Liver (tissue), 9 donors: Measurements from ENCODE around the gene KRT33B. TPM values are rescaled to one million over a fixed set of nuclear protein-coding genes. Genes with fewer than 3 reads are reported as not detected.

Experiments used
- DNase-seq: peaks from one replicate; pipeline ENCODE4 v3.0.0-alpha.2; 2017; ENCODE audit warnings: low spot score
- H3K27ac ChIP-seq, 2 donors: one replicate each; pipeline ENCODE4 v1.7.0; 2013; ENCODE audit warnings: inconsistent platforms in 2 of 2, low read length in 2 of 2, control low read depth in 1 of 2, low read depth in 1 of 2, mild to moderate bottlenecking in 1 of 2
- H3K27me3 ChIP-seq, 4 donors: one replicate each; pipeline versions ENCODE4 v1.6.1 to v1.7.0; 2013; ENCODE audit warnings: low read length in 3 of 4, inconsistent platforms in 1 of 4, mild to moderate bottlenecking in 1 of 4, moderate library complexity in 1 of 4; ENCODE audit not compliant: control insufficient read depth in 4 of 4, insufficient read depth in 4 of 4
- H3K36me3 ChIP-seq, 4 donors: one replicate each; pipeline versions ENCODE4 v1.6.1 to v1.7.0; 2013; ENCODE audit warnings: low read length in 3 of 4, mild to moderate bottlenecking in 3 of 4, low read depth in 1 of 4, moderate library complexity in 1 of 4; ENCODE audit not compliant: control insufficient read depth in 4 of 4, insufficient read depth in 3 of 4
- H3K4me1 ChIP-seq, 4 donors: one replicate each; pipeline versions ENCODE4 v1.6.1 to v1.7.0; 2013; ENCODE audit warnings: low read length in 3 of 4, mild to moderate bottlenecking in 3 of 4, moderate library complexity in 1 of 4; ENCODE audit not compliant: control insufficient read depth in 4 of 4, insufficient read depth in 4 of 4
- H3K4me3 ChIP-seq, 3 donors: one replicate each; pipeline versions ENCODE4 v1.6.1 to v1.7.0; 2013; ENCODE audit warnings: low read length in 3 of 3, control low read depth in 1 of 3, low read depth in 1 of 3, mild to moderate bottlenecking in 1 of 3
- H3K9ac ChIP-seq, 2 donors: one replicate each; pipeline ENCODE4 v1.7.0; 2013; ENCODE audit warnings: low read length in 2 of 2, mild to moderate bottlenecking in 2 of 2, moderate library complexity in 2 of 2, control low read depth in 1 of 2, low read depth in 1 of 2
- H3K9me3 ChIP-seq, 4 donors: one replicate each; pipeline versions ENCODE4 v1.6.1 to v1.7.0; 2013; ENCODE audit warnings: low read length in 3 of 4; ENCODE audit not compliant: control insufficient read depth in 4 of 4
- EGR1 ChIP-seq, 2 donors: IDR thresholded peaks; 2 replicates each; pipeline ENCODE4 v1.6.1; 2016 to 2018; ENCODE audit warnings: antibody characterized with exemption in 2 of 2, low read depth in 2 of 2
- FOXA1 ChIP-seq: IDR thresholded peaks from 2 replicates; pipeline ENCODE4 v1.6.1; 2016; ENCODE audit warnings: antibody characterized with exemption
- FOXA2 ChIP-seq: IDR thresholded peaks from 2 replicates; pipeline ENCODE4 v1.6.1; 2016; ENCODE audit warnings: antibody characterized with exemption
- GABPA ChIP-seq, 2 donors: IDR thresholded peaks in 1 of 2; conservative IDR thresholded peaks in 1 of 2; 2 replicates each; pipeline ENCODE4 v1.6.1; 2016; ENCODE audit warnings: antibody characterized with exemption in 2 of 2, mild to moderate bottlenecking in 1 of 2, moderate library complexity in 1 of 2
- HNF4G ChIP-seq: IDR thresholded peaks from 2 replicates; pipeline ENCODE4 v1.6.1; 2016; ENCODE audit warnings: antibody characterized with exemption
- JUND ChIP-seq, 2 donors: IDR thresholded peaks; 2 replicates each; pipeline ENCODE4 v1.6.1; 2016; ENCODE audit warnings: antibody characterized with exemption in 2 of 2
- NR2F2 ChIP-seq: IDR thresholded peaks from 2 replicates; pipeline ENCODE4 v1.6.1; 2016; ENCODE audit warnings: antibody characterized with exemption
- RAD21 ChIP-seq, 2 donors: IDR thresholded peaks; 2 replicates each; pipeline ENCODE4 v1.6.1; 2016; ENCODE audit warnings: antibody characterized with exemption in 2 of 2, mild to moderate bottlenecking in 2 of 2
- RXRA ChIP-seq, 2 donors: IDR thresholded peaks; 2 replicates each; pipeline ENCODE4 v1.6.1; 2017 to 2018; ENCODE audit warnings: antibody characterized with exemption in 2 of 2, mild to moderate bottlenecking in 1 of 2
- SP1 ChIP-seq: IDR thresholded peaks from 2 replicates; pipeline ENCODE4 v1.6.1; 2018; ENCODE audit warnings: antibody characterized with exemption, mild to moderate bottlenecking
- TAF1 ChIP-seq: conservative IDR thresholded peaks from 2 replicates; pipeline ENCODE4 v1.6.1; 2016; ENCODE audit warnings: antibody characterized with exemption, mild to moderate bottlenecking
- YY1 ChIP-seq: IDR thresholded peaks from 2 replicates; pipeline ENCODE4 v1.6.1; 2016; ENCODE audit warnings: antibody characterized with exemption, mild to moderate bottlenecking
- WGBS: extraction: QIAGEN DNeasy Blood & Tissue Kit; methylation state at CpG from one replicate; pipeline ENCODE4 v1.1.7; 2013; 5-methylcytosine and 5-hydroxymethylcytosine counted together
- polyA plus RNA-seq, 2 donors: library from polyadenylated mRNA; stranded (reverse) in 1 of 2; unstranded in 1 of 2; fragments of 200-250 nt in 1 of 2; fragments of >200 nt in 1 of 2; fragmentation: Nextera tagmentation in 1 of 2; extraction: Ambion mirVana in 1 of 2; gene quantifications; one replicate each; pipeline versions ENCODE4 v1.2.1 to v1.2.3, GENCODE V29; 2013 to 2015
- total RNA-seq, 2 donors: library from RNA; depleted of rRNA; stranded (reverse); fragments of >200 nt; gene quantifications; one replicate each; pipeline ENCODE4 v1.2.3, GENCODE V29; 2014
- TF ChIP-seq, protein P1 (sequence below): IDR thresholded peaks from 2 replicates; pipeline ENCODE4 v1.6.1; 2016; ENCODE audit warnings: antibody characterized with exemption
- TF ChIP-seq, protein P2 (sequence below): fragments of 150-350 bp; IDR thresholded peaks from 2 replicates; pipeline ENCODE4 v1.5.1; 2017; ENCODE audit warnings: improper control_type of control experiment, low read depth, low read length; ENCODE audit not compliant: missing input control
- TF ChIP-seq, protein P3 (sequence below): IDR thresholded peaks from 2 replicates; pipeline ENCODE4 v1.6.1; 2016; ENCODE audit warnings: antibody characterized with exemption
- TF ChIP-seq, protein P4 (sequence below): IDR thresholded peaks from 2 replicates; pipeline ENCODE4 v1.6.1; 2016; ENCODE audit warnings: antibody characterized with exemption
- TF ChIP-seq, protein P5 (sequence below): IDR thresholded peaks from 2 replicates; pipeline ENCODE4 v1.6.1; 2016; ENCODE audit warnings: antibody characterized with exemption, mild to moderate bottlenecking
- donor health status: healthy.
- donor health status: healthy.
- donor health status: healthy.
- donor health status: healthy.
- donor health status: healthy.

Gene KRT33B
- total and polyA plus RNA-seq, 4 donors, result not detected

DNA sequence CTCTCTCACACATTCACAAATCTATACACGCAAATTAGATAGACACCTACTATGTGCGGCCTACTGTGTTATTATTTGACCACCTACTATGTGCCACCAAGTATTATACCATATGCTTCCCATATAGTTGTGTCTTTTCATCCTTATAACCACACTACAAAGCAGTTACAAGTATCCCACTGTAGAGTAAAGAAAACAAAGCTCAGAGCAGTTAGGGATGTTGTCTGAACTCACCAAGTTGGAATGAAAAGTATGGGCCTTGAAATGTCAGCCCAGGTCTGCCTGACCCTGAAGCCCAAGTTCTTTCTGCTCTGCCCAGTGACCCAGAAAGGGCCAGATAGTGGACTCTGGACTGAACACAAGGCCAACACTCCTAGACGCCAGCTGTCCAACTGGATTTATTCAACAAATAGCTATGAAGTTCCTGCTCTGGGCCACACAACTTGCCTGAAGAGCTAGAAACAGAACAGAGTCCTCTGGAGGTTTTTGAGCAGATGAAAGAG lies 46.3 kb upstream of the KRT33B start (continued):
- TF ChIP-seq, protein P1, sequence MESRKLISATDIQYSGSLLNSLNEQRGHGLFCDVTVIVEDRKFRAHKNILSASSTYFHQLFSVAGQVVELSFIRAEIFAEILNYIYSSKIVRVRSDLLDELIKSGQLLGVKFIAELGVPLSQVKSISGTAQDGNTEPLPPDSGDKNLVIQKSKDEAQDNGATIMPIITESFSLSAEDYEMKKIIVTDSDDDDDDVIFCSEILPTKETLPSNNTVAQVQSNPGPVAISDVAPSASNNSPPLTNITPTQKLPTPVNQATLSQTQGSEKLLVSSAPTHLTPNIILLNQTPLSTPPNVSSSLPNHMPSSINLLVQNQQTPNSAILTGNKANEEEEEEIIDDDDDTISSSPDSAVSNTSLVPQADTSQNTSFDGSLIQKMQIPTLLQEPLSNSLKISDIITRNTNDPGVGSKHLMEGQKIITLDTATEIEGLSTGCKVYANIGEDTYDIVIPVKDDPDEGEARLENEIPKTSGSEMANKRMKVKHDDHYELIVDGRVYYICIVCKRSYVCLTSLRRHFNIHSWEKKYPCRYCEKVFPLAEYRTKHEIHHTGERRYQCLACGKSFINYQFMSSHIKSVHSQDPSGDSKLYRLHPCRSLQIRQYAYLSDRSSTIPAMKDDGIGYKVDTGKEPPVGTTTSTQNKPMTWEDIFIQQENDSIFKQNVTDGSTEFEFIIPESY, result no peak
- TF ChIP-seq TAF1 (no peak), YY1 (no peak), FOXA1 (no peak), RAD21 (IDR thresholded peaks at IDR 0.05) (no peak)
- TF ChIP-seq, protein P2, sequence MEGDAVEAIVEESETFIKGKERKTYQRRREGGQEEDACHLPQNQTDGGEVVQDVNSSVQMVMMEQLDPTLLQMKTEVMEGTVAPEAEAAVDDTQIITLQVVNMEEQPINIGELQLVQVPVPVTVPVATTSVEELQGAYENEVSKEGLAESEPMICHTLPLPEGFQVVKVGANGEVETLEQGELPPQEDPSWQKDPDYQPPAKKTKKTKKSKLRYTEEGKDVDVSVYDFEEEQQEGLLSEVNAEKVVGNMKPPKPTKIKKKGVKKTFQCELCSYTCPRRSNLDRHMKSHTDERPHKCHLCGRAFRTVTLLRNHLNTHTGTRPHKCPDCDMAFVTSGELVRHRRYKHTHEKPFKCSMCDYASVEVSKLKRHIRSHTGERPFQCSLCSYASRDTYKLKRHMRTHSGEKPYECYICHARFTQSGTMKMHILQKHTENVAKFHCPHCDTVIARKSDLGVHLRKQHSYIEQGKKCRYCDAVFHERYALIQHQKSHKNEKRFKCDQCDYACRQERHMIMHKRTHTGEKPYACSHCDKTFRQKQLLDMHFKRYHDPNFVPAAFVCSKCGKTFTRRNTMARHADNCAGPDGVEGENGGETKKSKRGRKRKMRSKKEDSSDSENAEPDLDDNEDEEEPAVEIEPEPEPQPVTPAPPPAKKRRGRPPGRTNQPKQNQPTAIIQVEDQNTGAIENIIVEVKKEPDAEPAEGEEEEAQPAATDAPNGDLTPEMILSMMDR, result no peak

DNA sequence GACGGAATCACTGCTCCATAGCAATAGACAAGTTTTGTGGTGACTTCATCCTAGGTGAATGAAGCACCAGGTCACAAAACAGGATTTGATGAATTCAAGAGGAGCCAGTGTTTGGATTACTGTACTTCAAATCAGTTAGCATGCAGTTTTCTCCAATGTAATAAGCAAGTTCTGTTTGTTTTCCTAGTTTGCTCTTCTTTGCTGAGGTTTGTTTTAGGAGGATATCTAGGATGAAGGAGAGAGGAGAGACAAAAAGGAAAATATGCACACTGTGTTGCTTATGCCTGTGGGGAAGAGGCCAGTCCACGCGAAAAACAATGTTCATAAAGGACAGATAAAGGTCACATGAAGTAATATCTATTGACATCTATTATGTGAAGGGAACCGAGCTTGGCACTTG lies 45.8 kb upstream of the KRT33B start:
- no peak overlapping the region for H3K4me3 ChIP-seq
- TF ChIP-seq, protein P3, sequence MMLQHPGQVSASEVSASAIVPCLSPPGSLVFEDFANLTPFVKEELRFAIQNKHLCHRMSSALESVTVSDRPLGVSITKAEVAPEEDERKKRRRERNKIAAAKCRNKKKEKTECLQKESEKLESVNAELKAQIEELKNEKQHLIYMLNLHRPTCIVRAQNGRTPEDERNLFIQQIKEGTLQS, result no peak
- TF ChIP-seq, protein P4, sequence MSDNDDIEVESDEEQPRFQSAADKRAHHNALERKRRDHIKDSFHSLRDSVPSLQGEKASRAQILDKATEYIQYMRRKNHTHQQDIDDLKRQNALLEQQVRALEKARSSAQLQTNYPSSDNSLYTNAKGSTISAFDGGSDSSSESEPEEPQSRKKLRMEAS, result no peak
- TF ChIP-seq FOXA2, result no peak
- no peak for TF ChIP-seq FOXA1
- no peak for TF ChIP-seq RXRA (IDR thresholded peaks at IDR 0.05)
- TF ChIP-seq, protein P2, result no peak
- no peak for TF ChIP-seq HNF4G
- TF ChIP-seq, protein P5, sequence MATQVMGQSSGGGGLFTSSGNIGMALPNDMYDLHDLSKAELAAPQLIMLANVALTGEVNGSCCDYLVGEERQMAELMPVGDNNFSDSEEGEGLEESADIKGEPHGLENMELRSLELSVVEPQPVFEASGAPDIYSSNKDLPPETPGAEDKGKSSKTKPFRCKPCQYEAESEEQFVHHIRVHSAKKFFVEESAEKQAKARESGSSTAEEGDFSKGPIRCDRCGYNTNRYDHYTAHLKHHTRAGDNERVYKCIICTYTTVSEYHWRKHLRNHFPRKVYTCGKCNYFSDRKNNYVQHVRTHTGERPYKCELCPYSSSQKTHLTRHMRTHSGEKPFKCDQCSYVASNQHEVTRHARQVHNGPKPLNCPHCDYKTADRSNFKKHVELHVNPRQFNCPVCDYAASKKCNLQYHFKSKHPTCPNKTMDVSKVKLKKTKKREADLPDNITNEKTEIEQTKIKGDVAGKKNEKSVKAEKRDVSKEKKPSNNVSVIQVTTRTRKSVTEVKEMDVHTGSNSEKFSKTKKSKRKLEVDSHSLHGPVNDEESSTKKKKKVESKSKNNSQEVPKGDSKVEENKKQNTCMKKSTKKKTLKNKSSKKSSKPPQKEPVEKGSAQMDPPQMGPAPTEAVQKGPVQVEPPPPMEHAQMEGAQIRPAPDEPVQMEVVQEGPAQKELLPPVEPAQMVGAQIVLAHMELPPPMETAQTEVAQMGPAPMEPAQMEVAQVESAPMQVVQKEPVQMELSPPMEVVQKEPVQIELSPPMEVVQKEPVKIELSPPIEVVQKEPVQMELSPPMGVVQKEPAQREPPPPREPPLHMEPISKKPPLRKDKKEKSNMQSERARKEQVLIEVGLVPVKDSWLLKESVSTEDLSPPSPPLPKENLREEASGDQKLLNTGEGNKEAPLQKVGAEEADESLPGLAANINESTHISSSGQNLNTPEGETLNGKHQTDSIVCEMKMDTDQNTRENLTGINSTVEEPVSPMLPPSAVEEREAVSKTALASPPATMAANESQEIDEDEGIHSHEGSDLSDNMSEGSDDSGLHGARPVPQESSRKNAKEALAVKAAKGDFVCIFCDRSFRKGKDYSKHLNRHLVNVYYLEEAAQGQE, result no peak
- TF ChIP-seq SP1, result no peak
- TF ChIP-seq JUND (IDR thresholded peaks at IDR 0.05), result no peak
- TF ChIP-seq NR2F2, result no peak
- no peak for TF ChIP-seq GABPA (IDR thresholded peaks at IDR 0.05 in 1 of 2, conservative IDR thresholded peaks at IDR 0.05 in 1 of 2)
- TF ChIP-seq RAD21 (IDR thresholded peaks at IDR 0.05), result no peak
- TF ChIP-seq EGR1 (IDR thresholded peaks at IDR 0.05; ENCODE audit: low read depth in 2 of 2), result no peak
- no peak for TF ChIP-seq YY1
- no peak overlapping the region for H3K9ac ChIP-seq
- H3K4me1 ChIP-seq, result peaks cover 0 to 17% (median 10%) of the 10 kb centered on the region in 4 donors
- WGBS, result 63% methylated on average over 4 of the region's 4 CpGs
- H3K27ac ChIP-seq, result no peak overlapping the region
- H3K36me3 ChIP-seq, result no peaks in the 10 kb centered on the region
- no peak for DNase-seq
- H3K9me3 ChIP-seq, result no peaks in the 10 kb centered on the region
- H3K27me3 ChIP-seq, result no peaks in the 10 kb centered on the region
